Activated T-helper 1 cell treated with anti-CD3 and anti-CD28 coated beads, Interleukin-2, amount 50 U/mL, for 16 hours (primary cell): ENCODE measurements around the gene EFS.
"Not testable (repeated sequence)": the region's sequence is repeated elsewhere in the genome, so short reads cannot be mapped to it uniquely, and the experiment has no call there.

ENCODE experiments used
- DNase-seq, 2 donors: peaks; one replicate each; pipeline ENCODE4 v3.0.0-alpha.2; 2020; ENCODE audit warnings: low read depth in 1 of 2, low spot score in 1 of 2

The EFS gene

GRCh38 chr14:23327947-23328744, 36.8 kb downstream of the EFS start:
- DNase-seq, result peak in 1 of 2 donors; percentile 48

DNA sequence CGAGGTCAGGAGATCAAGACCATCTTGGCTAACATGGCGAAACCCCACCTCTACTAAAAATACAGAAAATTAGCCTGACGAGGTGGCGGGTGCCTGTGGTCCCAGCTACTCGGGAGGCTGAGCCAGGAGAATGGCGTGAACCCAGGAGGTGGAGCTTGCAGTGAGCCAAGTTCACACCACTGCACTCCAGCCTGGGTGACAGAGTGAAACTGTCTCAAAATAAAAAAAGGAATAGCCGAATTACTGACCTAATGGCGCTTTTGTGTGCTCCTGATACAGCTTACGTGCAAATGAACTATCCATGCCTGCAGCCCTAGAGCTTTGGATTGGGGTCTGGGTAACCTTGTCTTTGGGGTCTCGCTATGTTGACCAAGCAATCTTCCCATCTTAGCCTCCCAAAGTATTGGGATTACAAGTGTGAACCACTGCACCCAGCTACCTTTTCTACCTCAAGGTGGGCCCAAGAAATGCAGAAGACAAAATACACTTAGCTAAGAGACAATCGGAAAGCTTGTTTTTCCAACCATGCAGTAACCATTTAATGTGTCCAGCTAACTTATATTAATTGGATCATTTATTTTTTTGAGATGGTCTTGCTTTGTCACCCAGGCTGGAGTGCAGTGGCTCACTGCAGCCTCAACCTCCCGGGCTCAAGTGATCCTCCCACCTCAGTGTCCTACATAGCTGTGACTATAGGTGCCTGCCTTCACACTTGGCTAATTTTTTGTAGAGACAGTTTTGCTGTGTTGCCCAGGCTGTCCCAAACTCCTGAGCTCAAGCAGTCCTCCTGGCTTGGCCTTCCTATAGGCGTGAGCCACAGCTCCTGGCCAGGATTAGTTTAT, 38.3 kb downstream of the EFS start:
- DNase-seq, result no peak

- DNase-seq, result not testable (repeated sequence)
Observed at GRCh38 chr14:23325746-23326145, 39.2 kb downstream of the EFS start.

GRCh38 chr14:23324993-23325392, 40.0 kb downstream of the EFS start:
- no peak for DNase-seq

GRCh38 chr14:23324455-23324846, 40.5 kb downstream of the EFS start:
- no peak for DNase-seq

GRCh38 chr14:23323838-23324454, 41.0 kb downstream of the EFS start:
- DNase-seq, result no peak

DNA sequence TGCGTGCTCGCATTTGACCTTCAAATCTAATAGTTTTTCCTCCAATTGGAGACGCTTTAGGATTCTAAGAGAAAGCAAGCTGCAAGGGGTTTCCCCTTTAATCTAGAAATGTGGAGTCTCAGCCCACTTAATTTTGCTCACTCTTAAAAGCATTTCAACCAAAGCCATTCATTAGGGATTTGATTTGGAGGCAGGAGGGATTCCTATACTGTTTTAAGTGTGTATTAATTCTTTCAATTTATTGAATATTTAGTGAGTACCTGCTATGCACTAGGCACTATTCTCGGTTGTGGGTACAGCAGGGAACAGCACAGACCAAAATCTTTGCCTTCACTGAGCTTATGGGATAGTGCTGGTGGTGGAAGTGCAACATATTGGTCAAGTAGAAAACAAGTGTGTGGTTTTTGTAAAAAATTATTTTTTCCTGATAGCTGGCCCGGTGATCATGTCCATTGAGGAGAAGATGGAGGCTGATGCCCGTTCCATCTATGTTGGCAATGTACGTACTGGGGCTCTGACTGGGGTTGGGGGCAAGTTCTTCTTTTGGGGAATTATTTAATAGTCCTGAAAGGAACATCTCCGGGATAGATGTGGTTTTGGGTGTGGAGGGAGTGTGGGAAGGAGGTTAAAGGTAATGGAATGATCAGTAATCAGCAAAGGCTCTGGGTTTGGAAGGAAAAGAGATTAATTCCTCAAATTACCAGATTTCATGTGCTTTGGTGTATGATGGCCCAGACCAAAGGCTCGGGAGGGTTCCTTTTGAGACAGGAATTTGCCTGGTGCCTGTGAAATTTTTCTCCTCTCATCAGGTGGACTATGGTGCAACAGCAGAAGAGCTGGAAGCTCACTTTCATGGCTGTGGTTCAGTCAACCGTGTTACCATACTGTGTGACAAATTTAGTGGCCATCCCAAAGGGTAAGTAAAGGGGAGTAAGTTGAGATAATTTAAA, 42.1 kb downstream of the EFS start:
- DNase-seq, result no peak

- peak in 1 of 2 donors; percentile 38 for DNase-seq
Observed at GRCh38 chr14:23321572-23322547, 43.1 kb downstream of the EFS start.

DNA sequence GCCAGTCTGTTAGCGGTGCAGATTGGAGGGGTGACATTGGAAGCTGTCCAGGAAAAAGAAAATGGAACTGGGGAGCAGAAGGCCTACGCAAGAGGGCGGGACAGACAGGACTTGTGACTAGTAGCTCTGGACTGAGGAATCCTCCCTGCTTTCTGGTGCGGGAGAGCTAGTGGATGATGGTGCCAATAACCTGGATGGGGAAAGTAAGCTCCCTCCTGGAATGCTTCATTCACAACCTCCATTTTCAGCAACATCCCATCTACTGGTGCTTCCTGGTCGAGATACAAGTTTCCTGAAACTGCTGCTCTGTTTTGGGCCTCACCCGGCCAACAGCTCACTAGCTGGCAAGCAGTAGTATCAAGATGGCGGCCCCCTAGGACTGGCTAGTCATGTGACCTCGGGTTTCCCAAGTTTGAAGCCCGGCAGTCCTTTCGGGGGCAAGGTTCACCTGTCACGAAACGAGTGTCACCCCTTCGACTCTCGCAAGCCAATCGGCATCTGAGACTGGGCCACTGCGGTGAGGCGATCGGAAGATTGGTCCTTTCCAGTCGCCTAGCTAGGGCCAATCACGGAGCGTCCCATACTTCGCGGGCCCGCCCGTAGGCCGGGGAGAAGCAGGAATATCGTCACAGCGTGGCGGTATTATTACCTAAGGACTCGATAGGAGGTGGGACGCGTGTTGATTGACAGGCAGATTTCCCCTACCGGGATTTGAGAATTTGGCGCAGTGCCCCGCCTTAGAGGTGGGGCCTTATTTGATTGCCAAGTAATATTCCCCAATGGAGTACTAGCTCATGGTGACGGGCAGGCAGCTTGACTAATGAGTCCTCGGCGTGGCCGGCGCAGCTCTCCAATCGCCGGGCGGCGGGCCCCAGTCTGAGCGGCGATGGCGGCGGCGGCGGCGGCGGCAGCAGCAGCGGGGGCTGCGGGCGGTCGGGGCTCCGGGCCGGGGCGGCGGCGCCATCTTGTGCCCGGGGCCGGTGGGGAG, 44.1 kb downstream of the EFS start, which contains the start of gene PABPN1:
Gene PABPN1, plus strand, starts transcription at position 874 of the 988 bp plus-strand sequence. Its CDS starts 13 bp downstream, at position 887.
- peak; percentile 92 to 96 for DNase-seq

DNA sequence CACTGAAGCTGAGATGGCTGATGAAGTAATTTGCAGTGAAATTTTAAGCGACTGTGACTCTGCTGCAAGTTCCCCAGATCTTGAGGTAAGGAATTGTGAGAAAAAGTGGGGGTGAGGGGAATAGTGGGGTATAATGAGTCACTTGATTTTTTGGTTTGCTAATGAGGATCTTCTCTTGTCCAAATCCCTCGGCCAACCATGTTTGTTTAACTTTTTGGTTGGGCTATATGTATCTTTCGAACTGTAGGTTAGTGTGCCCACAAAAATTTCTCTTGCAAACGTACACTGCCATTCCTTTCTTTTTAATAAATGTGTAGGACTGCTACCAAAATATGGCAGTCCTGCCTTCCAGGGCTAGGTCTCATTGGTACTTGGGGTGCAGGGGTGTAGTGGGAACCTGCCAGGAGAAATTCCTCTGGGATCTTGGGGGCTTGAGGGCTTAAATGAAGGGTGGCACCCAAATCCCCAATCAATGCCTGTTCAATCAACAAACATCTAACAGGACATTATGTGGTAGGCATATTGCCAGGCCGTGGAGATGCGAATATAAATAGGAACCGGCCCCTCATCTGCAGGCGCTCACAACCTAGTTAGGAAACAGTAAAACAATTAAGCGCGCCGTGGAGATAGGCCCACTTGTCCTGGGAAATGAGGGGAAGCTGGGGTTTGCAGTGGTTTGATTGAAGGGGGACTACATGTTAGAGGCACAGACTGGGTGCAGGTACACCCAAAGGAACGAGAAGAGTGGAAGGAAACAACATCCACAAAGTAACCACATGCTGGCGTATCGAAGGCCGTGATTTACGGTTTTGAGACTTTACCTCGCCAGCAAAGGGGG, 45.0 kb downstream of the EFS start:
- DNase-seq, result no peak

DNA sequence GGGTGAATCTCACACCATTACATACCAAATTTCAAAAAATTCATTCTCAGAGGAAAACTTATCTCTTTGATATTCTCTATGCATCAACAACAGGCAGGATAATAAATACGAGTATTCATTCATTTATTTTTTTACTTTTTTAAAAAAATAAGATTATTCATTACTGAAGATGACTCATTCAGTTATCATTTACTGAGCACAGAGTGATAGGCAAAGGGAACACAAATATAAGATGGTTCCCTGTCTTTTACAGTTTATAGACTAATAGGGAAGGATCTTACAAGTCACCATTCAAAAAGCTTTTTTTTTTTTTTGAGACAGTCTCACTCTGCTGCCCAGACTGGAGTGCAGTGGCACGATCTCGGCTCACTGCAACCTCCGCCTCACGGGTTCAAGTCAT, 48.7 kb downstream of the EFS start:
- DNase-seq, result no peak

DNA sequence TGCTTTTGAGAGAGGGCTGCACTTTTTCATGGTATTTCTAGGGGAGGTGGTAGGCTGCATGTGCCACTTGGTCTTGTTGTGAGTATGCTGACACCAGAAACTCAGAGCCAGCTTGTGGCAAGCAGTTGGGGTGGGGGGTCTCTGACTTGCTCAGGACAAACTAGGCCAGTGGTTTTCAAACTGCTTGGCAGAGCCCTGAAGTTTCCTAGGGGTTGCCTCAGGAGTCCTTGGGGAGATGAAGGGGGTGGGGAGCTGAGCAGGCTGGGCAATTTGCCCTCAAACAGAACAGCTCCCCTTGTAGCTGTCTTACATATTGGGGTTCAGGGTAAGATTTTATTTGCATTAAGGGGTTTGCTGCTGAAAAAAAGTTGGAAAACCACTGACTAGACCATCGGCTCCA, 54.4 kb downstream of the EFS start:
- no peak for DNase-seq

GRCh38 chr14:23308721-23309445, 56.1 kb downstream of the EFS start:
- DNase-seq, result no peak

- DNase-seq, result no peak
Observed at GRCh38 chr14:23307687-23308644, 57.0 kb downstream of the EFS start.

DNA sequence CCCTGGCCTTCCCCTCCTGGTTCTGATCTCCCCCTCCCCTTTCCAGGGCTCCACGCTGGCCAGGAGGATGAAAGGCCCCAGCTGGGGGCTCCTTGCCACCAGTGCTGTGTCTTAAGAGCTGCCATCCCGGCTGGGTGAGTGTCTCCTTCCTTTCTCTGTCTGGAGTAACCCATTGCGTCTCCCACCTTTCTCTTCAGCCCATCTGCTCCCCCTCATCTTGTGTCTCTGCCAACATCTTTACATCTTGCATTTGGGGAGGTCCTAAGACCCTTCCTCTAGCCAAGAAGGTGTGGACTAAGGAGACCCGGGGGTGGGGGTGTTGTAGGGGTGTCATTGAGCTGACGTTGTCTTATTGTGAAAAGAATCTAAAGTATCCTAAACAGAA, 57.8 kb downstream of the EFS start:
- no peak for DNase-seq
